Measurements from ENCODE around the gene KCNIP4.

KCNIP4 gene

GRCh38 chr4:21544955-21545354 is 403.6 kb downstream of the KCNIP4 start:
- Mint-ChIP-seq H3K27ac (no peak overlapping the region), H3K4me3 (no peak overlapping the region), H3K4me1 (no peaks in the 10 kb centered on the region), H3K9me3 (peaks cover 3 to 5% of the 10 kb centered on the region in 2 donors), H3K36me3 (no peaks in the 10 kb centered on the region), H3K27me3 (no peaks in the 10 kb centered on the region)
- ATAC-seq (replicated peaks) (no peak), DNase-seq (no peak)

GRCh38 chr4:21544415-21544814 is 404.2 kb downstream of the KCNIP4 start:
- Mint-ChIP-seq H3K27me3 (no peaks in the 10 kb centered on the region), H3K27ac (no peak overlapping the region), H3K4me3 (no peak overlapping the region), H3K4me1 (no peaks in the 10 kb centered on the region), H3K36me3 (no peaks in the 10 kb centered on the region), H3K9me3 (peaks cover 3 to 5% of the 10 kb centered on the region in 2 donors)
- DNase-seq = no peak
- no peak for ATAC-seq (replicated peaks)

GRCh38 chr4:21543514-21543913 is 405.1 kb downstream of the KCNIP4 start:
- Mint-ChIP-seq H3K27ac (no peak overlapping the region), H3K9me3 (peaks cover 3 to 6% of the 10 kb centered on the region in 2 donors), H3K36me3 (no peaks in the 10 kb centered on the region), H3K4me3 (no peak overlapping the region), H3K27me3 (no peaks in the 10 kb centered on the region), H3K4me1 (no peaks in the 10 kb centered on the region)
- ATAC-seq (replicated peaks) (no peak), DNase-seq (no peak)

- ATAC-seq (replicated peaks) (no peak), DNase-seq (no peak)
- H3K9me3 Mint-ChIP-seq = peaks cover 0 to 1% of the 10 kb centered on the region in 2 donors
- H3K36me3 Mint-ChIP-seq = no peaks in the 10 kb centered on the region
- no peak overlapping the region for H3K27ac Mint-ChIP-seq
- H3K4me1 Mint-ChIP-seq = no peaks in the 10 kb centered on the region
- no peak overlapping the region for H3K4me3 Mint-ChIP-seq
- H3K27me3 Mint-ChIP-seq = no peaks in the 10 kb centered on the region
These were observed 412.7 kb downstream of the KCNIP4 start for GRCh38 chr4:21535898-21536297.

- no peaks in the 10 kb centered on the region for H3K4me1 Mint-ChIP-seq
- no peak for DNase-seq
- no peaks in the 10 kb centered on the region for H3K36me3 Mint-ChIP-seq
- peaks cover 0 to 3% of the 10 kb centered on the region in 2 donors for H3K9me3 Mint-ChIP-seq
- no peak overlapping the region for H3K4me3 Mint-ChIP-seq
- ATAC-seq (replicated peaks) = no peak
- no peaks in the 10 kb centered on the region for H3K27me3 Mint-ChIP-seq
- no peak overlapping the region for H3K27ac Mint-ChIP-seq
These were observed 417.5 kb downstream of the KCNIP4 start for GRCh38 chr4:21531048-21531447.

GRCh38 chr4:21529214-21529613 is 419.4 kb downstream of the KCNIP4 start:
- H3K9me3 Mint-ChIP-seq = peaks cover 0 to 5% of the 10 kb centered on the region in 2 donors
- H3K4me1 Mint-ChIP-seq = no peaks in the 10 kb centered on the region
- no peak overlapping the region for H3K4me3 Mint-ChIP-seq
- no peaks in the 10 kb centered on the region for H3K27me3 Mint-ChIP-seq
- DNase-seq (no peak), ATAC-seq (replicated peaks) (no peak)
- no peaks in the 10 kb centered on the region for H3K36me3 Mint-ChIP-seq
- no peak overlapping the region for H3K27ac Mint-ChIP-seq

- DNase-seq = no peak
These were observed 426.3 kb downstream of the KCNIP4 start for GRCh38 chr4:21522296-21522695.

GRCh38 chr4:21517126-21517859 is 431.3 kb downstream of the KCNIP4 start:
- ATAC-seq (replicated peaks) (no peak), DNase-seq (no peak)
- Mint-ChIP-seq H3K36me3 (no peaks in the 10 kb centered on the region), H3K4me3 (no peak overlapping the region), H3K27ac (no peak overlapping the region), H3K4me1 (no peaks in the 10 kb centered on the region), H3K27me3 (no peaks in the 10 kb centered on the region), H3K9me3 (no peaks in the 10 kb centered on the region)

More at GRCh38 chr4:21522296-21522695, 426.3 kb downstream of the KCNIP4 start:
- Mint-ChIP-seq H3K4me1 (no peaks in the 10 kb centered on the region), H3K27ac (no peak overlapping the region), H3K36me3 (no peaks in the 10 kb centered on the region), H3K4me3 (no peak overlapping the region), H3K9me3 (peaks cover 0 to 11% of the 10 kb centered on the region in 2 donors), H3K27me3 (no peaks in the 10 kb centered on the region)
- ATAC-seq (replicated peaks) = no peak

- H3K4me1 Mint-ChIP-seq = no peaks in the 10 kb centered on the region
- ATAC-seq (replicated peaks) = no peak
- no peak overlapping the region for H3K4me3 Mint-ChIP-seq
These were observed 434.4 kb downstream of the KCNIP4 start for GRCh38 chr4:21514022-21514694.

GRCh38 chr4:21512353-21512752 is 436.2 kb downstream of the KCNIP4 start:
- DNase-seq (no peak), ATAC-seq (replicated peaks) (no peak)
- H3K27me3 Mint-ChIP-seq = no peaks in the 10 kb centered on the region
- no peaks in the 10 kb centered on the region for H3K4me1 Mint-ChIP-seq
- no peaks in the 10 kb centered on the region for H3K9me3 Mint-ChIP-seq
- no peak overlapping the region for H3K27ac Mint-ChIP-seq
- no peaks in the 10 kb centered on the region for H3K36me3 Mint-ChIP-seq
- H3K4me3 Mint-ChIP-seq = no peak overlapping the region

More at GRCh38 chr4:21514022-21514694, 434.4 kb downstream of the KCNIP4 start:
- Mint-ChIP-seq H3K36me3 (no peaks in the 10 kb centered on the region), H3K27me3 (no peaks in the 10 kb centered on the region), H3K27ac (no peak overlapping the region), H3K9me3 (no peaks in the 10 kb centered on the region)
- DNase-seq = no peak

GRCh38 chr4:21507439-21507838 is 441.1 kb downstream of the KCNIP4 start:
- H3K4me3 Mint-ChIP-seq = no peak overlapping the region
- H3K27me3 Mint-ChIP-seq = no peaks in the 10 kb centered on the region
- no peak overlapping the region for H3K27ac Mint-ChIP-seq
- no peaks in the 10 kb centered on the region for H3K36me3 Mint-ChIP-seq
- H3K4me1 Mint-ChIP-seq = no peaks in the 10 kb centered on the region
- no peaks in the 10 kb centered on the region for H3K9me3 Mint-ChIP-seq
- no peak for ATAC-seq (replicated peaks)
- DNase-seq = no peak

- no peak overlapping the region for H3K4me3 Mint-ChIP-seq
- no peaks in the 10 kb centered on the region for H3K9me3 Mint-ChIP-seq
- DNase-seq = no peak
- no peaks in the 10 kb centered on the region for H3K4me1 Mint-ChIP-seq
- no peak overlapping the region for H3K27ac Mint-ChIP-seq
- H3K36me3 Mint-ChIP-seq = no peaks in the 10 kb centered on the region
- no peak for ATAC-seq (replicated peaks)
- no peaks in the 10 kb centered on the region for H3K27me3 Mint-ChIP-seq
These were observed 457.9 kb downstream of the KCNIP4 start for GRCh38 chr4:21490682-21491081.

- H3K27me3 Mint-ChIP-seq = no peaks in the 10 kb centered on the region
- no peaks in the 10 kb centered on the region for H3K4me1 Mint-ChIP-seq
- ATAC-seq (replicated peaks) = no peak
- H3K4me3 Mint-ChIP-seq = no peak overlapping the region
- DNase-seq = no peak
- H3K27ac Mint-ChIP-seq = no peak overlapping the region
- H3K9me3 Mint-ChIP-seq = peaks cover 0 to 1% of the 10 kb centered on the region in 2 donors
- no peaks in the 10 kb centered on the region for H3K36me3 Mint-ChIP-seq
These were observed 471.8 kb downstream of the KCNIP4 start for GRCh38 chr4:21476757-21477156.

- no peaks in the 10 kb centered on the region for H3K9me3 Mint-ChIP-seq
These were observed 474.4 kb downstream of the KCNIP4 start for GRCh38 chr4:21474195-21474594.

GRCh38 chr4:21470535-21470934 is 478.0 kb downstream of the KCNIP4 start:
- ATAC-seq (replicated peaks) (no peak), DNase-seq (no peak)
- H3K4me3 Mint-ChIP-seq = no peak overlapping the region
- H3K27me3 Mint-ChIP-seq = no peaks in the 10 kb centered on the region
- no peaks in the 10 kb centered on the region for H3K36me3 Mint-ChIP-seq
- H3K4me1 Mint-ChIP-seq = no peaks in the 10 kb centered on the region
- H3K9me3 Mint-ChIP-seq = no peaks in the 10 kb centered on the region
- H3K27ac Mint-ChIP-seq = no peak overlapping the region

More at GRCh38 chr4:21474195-21474594, 474.4 kb downstream of the KCNIP4 start:
- Mint-ChIP-seq H3K36me3 (no peaks in the 10 kb centered on the region), H3K4me1 (no peaks in the 10 kb centered on the region), H3K4me3 (no peak overlapping the region), H3K27me3 (no peaks in the 10 kb centered on the region), H3K27ac (no peak overlapping the region)
- DNase-seq (no peak), ATAC-seq (replicated peaks) (no peak)
